Measurements from ENCODE around the gene NR6A1. TPM values are rescaled to one million over a fixed set of nuclear protein-coding genes. Genes with fewer than 3 reads are reported as not detected.

The NR6A1 gene
- total RNA-seq, 1 donor from 2014 or later: 0.53 TPM

DNA sequence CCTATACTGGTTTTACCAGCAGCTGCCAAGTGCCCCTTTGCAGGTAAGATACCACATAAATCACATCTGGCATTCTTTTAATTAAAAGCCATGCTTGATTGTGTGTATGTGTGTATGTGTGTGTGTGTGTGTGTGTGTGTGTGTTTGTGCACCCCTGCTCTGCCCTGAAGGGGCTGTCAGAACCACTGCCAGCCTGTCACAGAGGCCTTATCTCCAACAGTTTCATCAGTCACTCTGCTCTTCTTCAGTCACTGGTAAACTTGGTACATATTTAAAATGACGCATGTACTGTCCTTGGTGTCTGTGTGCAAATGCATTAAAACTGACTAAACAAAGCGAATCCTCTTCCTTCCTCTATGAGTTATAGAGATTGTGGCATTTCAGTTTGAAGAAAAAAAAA, 244.9 kb downstream of the NR6A1 start:
- DNase-seq (ENCODE audit: low spot score in 2 of 2): no peak
- no peak overlapping the region for H3K27ac ChIP-seq
- no peaks in the 10 kb centered on the region for H3K36me3 ChIP-seq
- intact Hi-C loops (cut with DNase I): no loop called here
- no peak overlapping the region for H3K4me3 ChIP-seq
- H3K27me3 ChIP-seq: no peaks in the 10 kb centered on the region
- no peaks in the 10 kb centered on the region for H3K4me1 ChIP-seq
- TF ChIP-seq, protein P1, sequence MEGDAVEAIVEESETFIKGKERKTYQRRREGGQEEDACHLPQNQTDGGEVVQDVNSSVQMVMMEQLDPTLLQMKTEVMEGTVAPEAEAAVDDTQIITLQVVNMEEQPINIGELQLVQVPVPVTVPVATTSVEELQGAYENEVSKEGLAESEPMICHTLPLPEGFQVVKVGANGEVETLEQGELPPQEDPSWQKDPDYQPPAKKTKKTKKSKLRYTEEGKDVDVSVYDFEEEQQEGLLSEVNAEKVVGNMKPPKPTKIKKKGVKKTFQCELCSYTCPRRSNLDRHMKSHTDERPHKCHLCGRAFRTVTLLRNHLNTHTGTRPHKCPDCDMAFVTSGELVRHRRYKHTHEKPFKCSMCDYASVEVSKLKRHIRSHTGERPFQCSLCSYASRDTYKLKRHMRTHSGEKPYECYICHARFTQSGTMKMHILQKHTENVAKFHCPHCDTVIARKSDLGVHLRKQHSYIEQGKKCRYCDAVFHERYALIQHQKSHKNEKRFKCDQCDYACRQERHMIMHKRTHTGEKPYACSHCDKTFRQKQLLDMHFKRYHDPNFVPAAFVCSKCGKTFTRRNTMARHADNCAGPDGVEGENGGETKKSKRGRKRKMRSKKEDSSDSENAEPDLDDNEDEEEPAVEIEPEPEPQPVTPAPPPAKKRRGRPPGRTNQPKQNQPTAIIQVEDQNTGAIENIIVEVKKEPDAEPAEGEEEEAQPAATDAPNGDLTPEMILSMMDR (IDR thresholded peaks at IDR 0.05): no peak
- no peaks in the 10 kb centered on the region for H3K9me3 ChIP-seq

DNA sequence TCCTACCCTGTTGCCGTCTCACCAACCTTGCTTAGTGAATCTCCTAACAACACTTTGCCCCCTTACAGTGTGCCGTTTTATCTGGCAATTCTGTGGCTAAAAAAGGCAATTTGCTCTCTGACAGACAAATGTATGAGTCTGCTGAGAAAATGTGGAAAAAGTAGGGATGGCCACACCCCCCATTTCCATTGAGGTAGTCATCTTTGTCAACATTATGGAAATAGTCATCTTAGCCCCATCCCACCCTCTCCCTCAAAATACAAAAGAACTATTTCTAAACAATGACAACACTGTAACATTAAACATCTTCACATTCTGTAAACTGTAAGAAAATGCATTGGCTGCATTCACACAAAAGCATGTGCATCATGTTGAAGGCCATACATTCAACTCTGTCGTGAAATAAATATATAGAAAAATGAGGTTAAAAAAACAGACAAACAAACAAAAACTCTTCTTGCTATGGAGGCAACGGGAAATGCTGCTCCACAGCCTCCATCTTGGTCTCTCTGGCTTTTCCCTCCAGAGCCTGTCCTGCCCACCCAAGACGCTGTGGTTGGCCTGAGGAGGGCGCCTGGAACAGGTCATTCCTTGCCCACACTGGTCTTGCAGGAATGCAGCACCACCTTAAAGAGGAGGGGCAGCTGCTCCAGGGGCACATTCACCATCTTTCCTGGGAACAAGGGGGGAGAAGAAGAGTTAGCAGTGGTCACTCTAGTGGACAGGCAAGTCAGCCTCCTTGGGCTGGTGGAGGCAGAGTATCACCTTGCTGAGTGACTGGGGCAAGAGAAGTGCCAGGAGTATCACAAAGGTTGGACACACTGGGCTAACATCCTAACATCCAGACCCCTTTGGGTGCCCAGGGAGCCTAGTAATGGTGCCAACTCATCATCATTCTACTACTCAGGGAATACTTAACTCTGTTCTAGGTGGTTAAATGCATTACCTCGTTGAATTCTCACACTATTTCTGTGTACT, 248.7 kb downstream of the NR6A1 start:
- intact Hi-C loops (cut with DNase I): no loop called here
- Histone ChIP-seq H3K36me3 (no peaks in the 10 kb centered on the region), H3K27ac (no peak overlapping the region), H3K4me1 (no peaks in the 10 kb centered on the region), H3K9me3 (no peaks in the 10 kb centered on the region), H3K27me3 (no peaks in the 10 kb centered on the region), H3K4me3 (no peak overlapping the region)
- no peak for DNase-seq (ENCODE audit: low spot score in 2 of 2)
- TF ChIP-seq, protein P1 (IDR thresholded peaks at IDR 0.05): no peak

DNA sequence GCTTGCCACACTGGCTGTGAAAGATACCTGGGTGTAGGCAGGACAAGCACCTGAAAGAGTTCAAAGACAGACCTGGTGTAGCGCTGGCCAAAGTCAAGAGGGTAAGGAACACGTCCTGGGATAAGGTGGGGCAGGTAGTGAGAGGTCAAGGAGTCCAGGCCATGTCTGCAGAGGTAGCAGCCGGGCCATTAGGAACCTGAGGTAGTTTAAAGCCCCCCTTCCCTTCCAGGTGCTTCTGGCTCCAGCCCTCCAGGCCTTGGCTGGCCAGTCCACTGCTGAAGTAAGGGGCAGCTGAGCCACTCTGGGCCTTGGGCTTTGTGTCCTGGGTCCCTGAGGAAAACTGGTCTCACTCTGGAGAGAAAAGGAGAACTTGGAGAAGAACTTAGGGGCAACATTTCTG, 250.0 kb downstream of the NR6A1 start:
- no peaks in the 10 kb centered on the region for H3K9me3 ChIP-seq

DNA sequence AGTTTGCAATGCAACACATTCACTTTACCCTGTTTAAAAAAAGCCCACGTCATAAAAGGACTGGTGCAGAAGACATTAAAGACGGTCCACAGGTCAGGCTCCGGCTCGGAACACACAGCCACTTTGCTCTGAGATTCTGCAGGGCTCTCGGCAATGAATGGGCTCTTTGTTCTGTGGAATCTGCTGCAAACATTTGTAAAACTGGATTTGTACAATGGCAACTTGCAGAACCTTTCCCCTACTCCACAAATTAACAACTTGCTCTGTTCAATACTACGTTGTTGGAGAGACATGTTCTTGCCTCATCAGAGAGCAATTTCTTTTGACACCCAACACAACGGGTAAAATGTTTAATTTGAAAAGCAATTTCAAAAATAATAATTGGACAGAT, 250.9 kb downstream of the NR6A1 start:
- H3K27ac ChIP-seq: no peak overlapping the region
- no peaks in the 10 kb centered on the region for H3K4me1 ChIP-seq
- no peak overlapping the region for H3K4me3 ChIP-seq
- intact Hi-C loops (cut with DNase I): no loop called here
- no peaks in the 10 kb centered on the region for H3K27me3 ChIP-seq
- TF ChIP-seq, protein P1 (IDR thresholded peaks at IDR 0.05): no peak
- no peak for DNase-seq (ENCODE audit: low spot score in 2 of 2)
- no peaks in the 10 kb centered on the region for H3K36me3 ChIP-seq
- no peaks in the 10 kb centered on the region for H3K9me3 ChIP-seq

More for the DNA sequence above, 250.0 kb downstream of the NR6A1 start:
- DNase-seq (ENCODE audit: low spot score in 2 of 2): no peak
- no peak overlapping the region for H3K4me3 ChIP-seq
- intact Hi-C loops (cut with DNase I): no loop called here
- H3K4me1 ChIP-seq: no peaks in the 10 kb centered on the region
- no peaks in the 10 kb centered on the region for H3K27me3 ChIP-seq
- TF ChIP-seq, protein P1 (IDR thresholded peaks at IDR 0.05): no peak
- H3K27ac ChIP-seq: no peak overlapping the region
- H3K36me3 ChIP-seq: no peaks in the 10 kb centered on the region

DNA sequence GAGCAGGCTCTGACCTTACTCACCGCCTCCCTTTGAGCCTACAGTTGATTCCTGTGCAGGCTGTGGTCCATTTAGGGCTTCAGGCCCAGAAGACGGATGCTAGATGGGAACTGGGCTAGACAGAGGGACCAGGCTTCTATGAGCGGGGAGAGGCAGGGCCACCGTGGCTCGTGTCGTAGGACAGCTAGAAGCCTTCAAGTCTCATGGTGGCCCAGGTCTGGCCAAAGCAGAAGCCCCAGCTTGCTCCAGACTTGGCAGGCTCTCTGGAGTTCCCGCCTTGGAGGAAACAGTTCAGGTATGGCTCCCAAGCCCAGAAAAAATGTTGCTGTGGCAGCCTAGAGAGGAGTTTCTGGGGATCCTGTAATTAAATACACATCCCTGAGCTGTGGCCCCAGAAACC, 253.0 kb downstream of the NR6A1 start:
- no peak overlapping the region for H3K4me3 ChIP-seq
- H3K4me1 ChIP-seq: no peaks in the 10 kb centered on the region
- DNase-seq (ENCODE audit: low spot score in 2 of 2): no peak
- no peaks in the 10 kb centered on the region for H3K9me3 ChIP-seq
- intact Hi-C loops (cut with DNase I): no loop called here
- H3K27me3 ChIP-seq: no peaks in the 10 kb centered on the region
- H3K36me3 ChIP-seq: no peaks in the 10 kb centered on the region
- TF ChIP-seq, protein P1 (IDR thresholded peaks at IDR 0.05): no peak
- H3K27ac ChIP-seq: no peak overlapping the region

All from ascending aorta (tissue), 2 donors.